DMS 273 (cell line): Measurements from ENCODE around the gene KRTAP5-7.
"Not testable (repeated sequence)": the region's sequence is repeated elsewhere in the genome, so short reads cannot be mapped to it uniquely, and the experiment has no call there.

Experiments used
- DNase-seq: peaks from one replicate; lab custom pipeline; 2025; ENCODE audit not compliant: unreplicated experiment; lab: John Stamatoyannopoulos, UW

KRTAP5-7 gene

GRCh38 chr11:71526796-71527575 lies at the start of gene KRTAP5-7:
TSS of gene KRTAP5-7 (plus strand) at chr11:71527267. CDS start at chr11:71527301, 34 bp downstream.
- DNase-seq: not testable (repeated sequence)

- no peak for DNase-seq
Measured at GRCh38 chr11:71477641-71478527, 49.2 kb upstream of the KRTAP5-7 start.

- DNase-seq: no peak
Measured at GRCh38 chr11:71478528-71478840, 48.6 kb upstream of the KRTAP5-7 start.

GRCh38 chr11:71481101-71481960 lies 45.7 kb upstream of the KRTAP5-7 start:
- DNase-seq: no peak

- no peak for DNase-seq
Measured at GRCh38 chr11:71482216-71482615, 44.9 kb upstream of the KRTAP5-7 start.

- no peak for DNase-seq
Measured at GRCh38 chr11:71482746-71483364, 44.2 kb upstream of the KRTAP5-7 start.

- DNase-seq: no peak
Measured at GRCh38 chr11:71483692-71484091, 43.4 kb upstream of the KRTAP5-7 start.

GRCh38 chr11:71484248-71485062 lies 42.6 kb upstream of the KRTAP5-7 start:
- no peak for DNase-seq

- no peak for DNase-seq
Measured at GRCh38 chr11:71485063-71485399, 42.0 kb upstream of the KRTAP5-7 start.

- no peak for DNase-seq
Measured at GRCh38 chr11:71485466-71485865, 41.6 kb upstream of the KRTAP5-7 start.

GRCh38 chr11:71486320-71486719 lies 40.7 kb upstream of the KRTAP5-7 start:
- DNase-seq: no peak

GRCh38 chr11:71488681-71489270 lies 38.3 kb upstream of the KRTAP5-7 start:
- DNase-seq: no peak

- DNase-seq: no peak
Measured at GRCh38 chr11:71489311-71490043, 37.6 kb upstream of the KRTAP5-7 start.

GRCh38 chr11:71490044-71490730 lies 36.9 kb upstream of the KRTAP5-7 start:
- DNase-seq: no peak

- no peak for DNase-seq
Measured at GRCh38 chr11:71490731-71491390, 36.2 kb upstream of the KRTAP5-7 start.

GRCh38 chr11:71491531-71491930 lies 35.5 kb upstream of the KRTAP5-7 start:
- DNase-seq: no peak

- DNase-seq: no peak
Measured at GRCh38 chr11:71491940-71492339, 35.1 kb upstream of the KRTAP5-7 start.
